ENCODE results near the gene CLPTM1L.

DNA sequence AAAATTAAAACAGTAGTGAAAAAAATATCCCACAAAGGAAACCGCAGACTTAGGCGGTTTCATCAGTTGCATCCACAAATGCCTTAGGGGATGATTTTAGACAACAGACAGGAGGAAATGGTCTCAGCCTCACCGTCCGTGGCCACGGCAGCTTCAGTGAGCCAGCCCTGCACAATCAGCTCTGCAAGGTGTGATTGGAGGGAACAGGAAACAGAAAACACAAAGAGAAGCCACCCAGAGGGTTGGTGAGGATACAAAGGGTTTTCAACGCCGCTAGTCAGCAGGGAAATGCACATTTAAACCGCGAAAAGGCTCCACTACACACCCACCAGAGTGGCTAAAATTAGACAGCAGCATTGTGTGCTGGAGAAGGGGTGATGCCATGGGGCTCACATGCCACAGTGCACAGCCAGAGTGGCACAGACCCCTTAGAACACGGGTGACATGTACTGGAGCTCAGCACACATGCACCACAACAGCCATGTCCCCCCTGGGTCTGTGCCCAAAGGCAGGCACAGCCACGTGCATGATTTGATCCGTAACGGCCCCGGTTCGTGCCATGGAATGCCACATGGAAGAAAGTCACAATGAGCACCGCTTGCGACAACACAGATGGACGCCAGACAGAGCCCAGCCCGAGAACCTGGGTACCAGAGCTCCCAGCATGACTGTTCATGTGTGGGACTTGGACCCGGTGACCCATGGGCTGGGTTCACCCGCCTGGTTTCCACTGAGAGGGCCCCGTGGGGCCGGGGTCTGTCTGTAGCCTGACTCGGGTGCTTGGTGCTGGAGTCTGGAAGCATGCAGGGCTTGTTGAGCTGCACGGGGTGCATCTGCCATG lies 31.7 kb downstream of the CLPTM1L start:
- TF ChIP-seq, protein P1, sequence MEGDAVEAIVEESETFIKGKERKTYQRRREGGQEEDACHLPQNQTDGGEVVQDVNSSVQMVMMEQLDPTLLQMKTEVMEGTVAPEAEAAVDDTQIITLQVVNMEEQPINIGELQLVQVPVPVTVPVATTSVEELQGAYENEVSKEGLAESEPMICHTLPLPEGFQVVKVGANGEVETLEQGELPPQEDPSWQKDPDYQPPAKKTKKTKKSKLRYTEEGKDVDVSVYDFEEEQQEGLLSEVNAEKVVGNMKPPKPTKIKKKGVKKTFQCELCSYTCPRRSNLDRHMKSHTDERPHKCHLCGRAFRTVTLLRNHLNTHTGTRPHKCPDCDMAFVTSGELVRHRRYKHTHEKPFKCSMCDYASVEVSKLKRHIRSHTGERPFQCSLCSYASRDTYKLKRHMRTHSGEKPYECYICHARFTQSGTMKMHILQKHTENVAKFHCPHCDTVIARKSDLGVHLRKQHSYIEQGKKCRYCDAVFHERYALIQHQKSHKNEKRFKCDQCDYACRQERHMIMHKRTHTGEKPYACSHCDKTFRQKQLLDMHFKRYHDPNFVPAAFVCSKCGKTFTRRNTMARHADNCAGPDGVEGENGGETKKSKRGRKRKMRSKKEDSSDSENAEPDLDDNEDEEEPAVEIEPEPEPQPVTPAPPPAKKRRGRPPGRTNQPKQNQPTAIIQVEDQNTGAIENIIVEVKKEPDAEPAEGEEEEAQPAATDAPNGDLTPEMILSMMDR (IDR thresholded peaks at IDR 0.05) = no peak
- no peak for TF ChIP-seq POLR2A (IDR thresholded peaks at IDR 0.05)

Measured in adrenal gland (tissue), 5 donors.